ENCODE measurements around the gene HYAL3. TPM values are rescaled to one million over a fixed set of nuclear protein-coding genes. Genes with fewer than 3 reads are reported as not detected.
A peak's percentile ranks its signal among the peaks of the same experiment; 100 is the strongest.

Gene HYAL3
- total RNA-seq, 1 experiment from 2014 or later = 2.9 TPM

DNA sequence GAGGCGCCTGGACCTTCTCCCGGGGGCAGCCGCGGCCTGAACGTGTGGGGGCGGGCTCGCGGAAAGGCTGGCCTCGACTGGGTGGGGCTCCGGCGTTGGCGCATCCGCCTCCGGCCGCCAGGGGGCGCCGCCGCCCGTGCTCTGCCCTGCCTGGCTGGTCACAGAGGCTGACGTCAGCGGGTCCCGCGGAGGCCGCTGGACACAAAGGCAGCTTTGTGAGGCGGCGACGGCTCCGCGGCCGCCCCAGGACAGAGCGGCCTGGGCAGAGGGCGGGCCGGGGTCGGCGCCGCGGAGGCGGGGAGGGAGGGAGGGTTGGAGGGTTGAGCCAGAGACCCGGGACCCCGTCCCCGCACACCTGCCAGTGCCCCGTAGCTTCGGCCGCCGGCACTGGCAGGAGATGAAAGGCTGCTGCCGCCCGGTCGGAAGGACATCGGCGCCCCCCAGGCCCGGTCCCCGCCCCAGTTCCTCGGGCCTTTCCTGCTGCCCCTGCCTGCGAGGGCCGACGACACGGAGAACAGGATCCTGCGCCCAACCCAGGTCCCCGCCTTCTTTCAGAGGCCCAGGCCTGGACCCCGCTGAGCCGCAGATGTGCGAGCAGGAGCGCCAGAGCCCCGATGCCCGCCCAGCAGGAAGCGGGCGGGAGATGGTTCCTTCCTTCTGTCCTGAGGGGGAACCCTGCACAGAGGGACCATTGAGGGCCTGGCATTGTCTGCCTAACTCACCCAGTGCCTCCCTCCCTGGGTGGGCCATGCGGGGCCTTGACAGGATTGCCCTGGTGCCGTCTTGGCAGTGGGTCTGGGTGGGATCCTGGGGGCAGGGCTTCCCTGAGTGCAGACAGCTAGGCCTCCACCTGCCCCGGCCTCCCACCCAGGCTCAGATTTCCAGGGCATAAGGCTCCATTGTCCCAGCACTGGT is 38.9 kb downstream of the HYAL3 start (continued):
- TF ChIP-seq CBFB (CRISPR knock-in tag; IDR thresholded peaks at IDR 0.05; ENCODE audit: low read depth) (no peak; the same call in 1 of the 2 replicates), EMX1 (CRISPR knock-in tag; IDR thresholded peaks at IDR 0.05) (peak; percentile 50; the same call in 1 of the 2 replicates), ZNF423 (CRISPR knock-in tag; IDR thresholded peaks at IDR 0.05) (0 out of 2 replicates have a peak, but pooled peaks have one; percentile 25), MYBL2 (CRISPR knock-in tag; IDR thresholded peaks at IDR 0.05) (0 out of 2 replicates have a peak, but pooled peaks have one; percentile 55), ZNF219 (CRISPR knock-in tag; IDR thresholded peaks at IDR 0.05; ENCODE audit: borderline replicate concordance) (no peak; the same call in 1 of the 2 replicates), ZNF232 (CRISPR knock-in tag; IDR thresholded peaks at IDR 0.05) (no peak), NR1H2 (CRISPR knock-in tag; IDR thresholded peaks at IDR 0.05) (no peak), OVOL2 (CRISPR knock-in tag; IDR thresholded peaks at IDR 0.05; ENCODE audit: borderline replicate concordance) (peak; percentile 28; the same call in 1 of the 2 replicates), NFATC4 (CRISPR knock-in tag; IDR thresholded peaks at IDR 0.05) (no peak), ELF4 (CRISPR knock-in tag; IDR thresholded peaks at IDR 0.05; ENCODE audit: low read depth) (no peak), ATF2 (CRISPR knock-in tag; IDR thresholded peaks at IDR 0.05; ENCODE audit: borderline replicate concordance, low read depth) (0 out of 2 replicates have a peak, but pooled peaks have one; percentile 23), ZBTB21 (CRISPR knock-in tag; IDR thresholded peaks at IDR 0.05; ENCODE audit: borderline replicate concordance) (peak; percentile 41; the same call in 1 of the 2 replicates), NR2C2 (CRISPR knock-in tag; IDR thresholded peaks at IDR 0.05) (no peak), JUN (CRISPR knock-in tag; IDR thresholded peaks at IDR 0.05) (no peak), TEAD1 (CRISPR knock-in tag; IDR thresholded peaks at IDR 0.05) (no peak), STAT6 (CRISPR knock-in tag; conservative IDR thresholded peaks at IDR 0.05; ENCODE audit: low read depth) (0 out of 2 replicates have a peak, but pooled peaks have one; percentile 58), CREM (CRISPR knock-in tag; IDR thresholded peaks at IDR 0.05) (peak; percentile 82; the same call in 1 of the 2 replicates), NFE2L1 (CRISPR knock-in tag; IDR thresholded peaks at IDR 0.05) (peak; percentile 48; the same call in 1 of the 2 replicates), HMGXB4 (CRISPR knock-in tag; IDR thresholded peaks at IDR 0.05) (no peak; the same call in 1 of the 2 replicates), ATF1 (CRISPR knock-in tag; IDR thresholded peaks at IDR 0.05) (no peak), TEAD4 (CRISPR knock-in tag; IDR thresholded peaks at IDR 0.05) (no peak), MAX (CRISPR knock-in tag; IDR thresholded peaks at IDR 0.05) (0 out of 2 replicates have a peak, but pooled peaks have one; percentile 30), ZNF317 (CRISPR knock-in tag; IDR thresholded peaks at IDR 0.05; ENCODE audit: borderline replicate concordance, low read depth) (no peak)
- TF ChIP-seq, protein P1, sequence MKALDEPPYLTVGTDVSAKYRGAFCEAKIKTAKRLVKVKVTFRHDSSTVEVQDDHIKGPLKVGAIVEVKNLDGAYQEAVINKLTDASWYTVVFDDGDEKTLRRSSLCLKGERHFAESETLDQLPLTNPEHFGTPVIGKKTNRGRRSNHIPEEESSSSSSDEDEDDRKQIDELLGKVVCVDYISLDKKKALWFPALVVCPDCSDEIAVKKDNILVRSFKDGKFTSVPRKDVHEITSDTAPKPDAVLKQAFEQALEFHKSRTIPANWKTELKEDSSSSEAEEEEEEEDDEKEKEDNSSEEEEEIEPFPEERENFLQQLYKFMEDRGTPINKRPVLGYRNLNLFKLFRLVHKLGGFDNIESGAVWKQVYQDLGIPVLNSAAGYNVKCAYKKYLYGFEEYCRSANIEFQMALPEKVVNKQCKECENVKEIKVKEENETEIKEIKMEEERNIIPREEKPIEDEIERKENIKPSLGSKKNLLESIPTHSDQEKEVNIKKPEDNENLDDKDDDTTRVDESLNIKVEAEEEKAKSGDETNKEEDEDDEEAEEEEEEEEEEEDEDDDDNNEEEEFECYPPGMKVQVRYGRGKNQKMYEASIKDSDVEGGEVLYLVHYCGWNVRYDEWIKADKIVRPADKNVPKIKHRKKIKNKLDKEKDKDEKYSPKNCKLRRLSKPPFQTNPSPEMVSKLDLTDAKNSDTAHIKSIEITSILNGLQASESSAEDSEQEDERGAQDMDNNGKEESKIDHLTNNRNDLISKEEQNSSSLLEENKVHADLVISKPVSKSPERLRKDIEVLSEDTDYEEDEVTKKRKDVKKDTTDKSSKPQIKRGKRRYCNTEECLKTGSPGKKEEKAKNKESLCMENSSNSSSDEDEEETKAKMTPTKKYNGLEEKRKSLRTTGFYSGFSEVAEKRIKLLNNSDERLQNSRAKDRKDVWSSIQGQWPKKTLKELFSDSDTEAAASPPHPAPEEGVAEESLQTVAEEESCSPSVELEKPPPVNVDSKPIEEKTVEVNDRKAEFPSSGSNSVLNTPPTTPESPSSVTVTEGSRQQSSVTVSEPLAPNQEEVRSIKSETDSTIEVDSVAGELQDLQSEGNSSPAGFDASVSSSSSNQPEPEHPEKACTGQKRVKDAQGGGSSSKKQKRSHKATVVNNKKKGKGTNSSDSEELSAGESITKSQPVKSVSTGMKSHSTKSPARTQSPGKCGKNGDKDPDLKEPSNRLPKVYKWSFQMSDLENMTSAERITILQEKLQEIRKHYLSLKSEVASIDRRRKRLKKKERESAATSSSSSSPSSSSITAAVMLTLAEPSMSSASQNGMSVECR (CRISPR knock-in tag; IDR thresholded peaks at IDR 0.05; ENCODE audit: borderline replicate concordance) = no peak; the same call in 1 of the 2 replicates
- TF ChIP-seq, protein P2, sequence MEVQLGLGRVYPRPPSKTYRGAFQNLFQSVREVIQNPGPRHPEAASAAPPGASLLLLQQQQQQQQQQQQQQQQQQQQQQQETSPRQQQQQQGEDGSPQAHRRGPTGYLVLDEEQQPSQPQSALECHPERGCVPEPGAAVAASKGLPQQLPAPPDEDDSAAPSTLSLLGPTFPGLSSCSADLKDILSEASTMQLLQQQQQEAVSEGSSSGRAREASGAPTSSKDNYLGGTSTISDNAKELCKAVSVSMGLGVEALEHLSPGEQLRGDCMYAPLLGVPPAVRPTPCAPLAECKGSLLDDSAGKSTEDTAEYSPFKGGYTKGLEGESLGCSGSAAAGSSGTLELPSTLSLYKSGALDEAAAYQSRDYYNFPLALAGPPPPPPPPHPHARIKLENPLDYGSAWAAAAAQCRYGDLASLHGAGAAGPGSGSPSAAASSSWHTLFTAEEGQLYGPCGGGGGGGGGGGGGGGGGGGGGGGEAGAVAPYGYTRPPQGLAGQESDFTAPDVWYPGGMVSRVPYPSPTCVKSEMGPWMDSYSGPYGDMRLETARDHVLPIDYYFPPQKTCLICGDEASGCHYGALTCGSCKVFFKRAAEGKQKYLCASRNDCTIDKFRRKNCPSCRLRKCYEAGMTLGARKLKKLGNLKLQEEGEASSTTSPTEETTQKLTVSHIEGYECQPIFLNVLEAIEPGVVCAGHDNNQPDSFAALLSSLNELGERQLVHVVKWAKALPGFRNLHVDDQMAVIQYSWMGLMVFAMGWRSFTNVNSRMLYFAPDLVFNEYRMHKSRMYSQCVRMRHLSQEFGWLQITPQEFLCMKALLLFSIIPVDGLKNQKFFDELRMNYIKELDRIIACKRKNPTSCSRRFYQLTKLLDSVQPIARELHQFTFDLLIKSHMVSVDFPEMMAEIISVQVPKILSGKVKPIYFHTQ (CRISPR knock-in tag; IDR thresholded peaks at IDR 0.05) = no peak
